Fibroblast of villous mesenchyme (primary cell): Measurements from ENCODE around the gene PSD2. TPM values are rescaled to one million over a fixed set of nuclear protein-coding genes. Genes with fewer than 3 reads are reported as not detected.

ENCODE experiments used
- DNase-seq: peaks from one replicate; pipeline ENCODE4 v3.0.0-alpha.2; 2010; ENCODE audit warnings: low read depth
- H3K4me3 ChIP-seq: 2 replicates; pipeline ENCODE4 v1.5.1; 2011; ENCODE audit warnings: low read depth, mild to moderate bottlenecking, low read length
- CTCF ChIP-seq: IDR thresholded peaks from 2 replicates; pipeline ENCODE4 v1.5.1; 2012; ENCODE audit warnings: low read depth, mild to moderate bottlenecking, low read length; ENCODE audit not compliant: insufficient read depth
- total RNA-seq: library from RNA; depleted of rRNA; stranded (reverse); fragments of >200 nt; gene quantifications from 2 replicates; pipeline ENCODE4 v1.2.3, GENCODE V29; 2012

The PSD2 gene
- total RNA-seq, 1 donor: not detected

DNA sequence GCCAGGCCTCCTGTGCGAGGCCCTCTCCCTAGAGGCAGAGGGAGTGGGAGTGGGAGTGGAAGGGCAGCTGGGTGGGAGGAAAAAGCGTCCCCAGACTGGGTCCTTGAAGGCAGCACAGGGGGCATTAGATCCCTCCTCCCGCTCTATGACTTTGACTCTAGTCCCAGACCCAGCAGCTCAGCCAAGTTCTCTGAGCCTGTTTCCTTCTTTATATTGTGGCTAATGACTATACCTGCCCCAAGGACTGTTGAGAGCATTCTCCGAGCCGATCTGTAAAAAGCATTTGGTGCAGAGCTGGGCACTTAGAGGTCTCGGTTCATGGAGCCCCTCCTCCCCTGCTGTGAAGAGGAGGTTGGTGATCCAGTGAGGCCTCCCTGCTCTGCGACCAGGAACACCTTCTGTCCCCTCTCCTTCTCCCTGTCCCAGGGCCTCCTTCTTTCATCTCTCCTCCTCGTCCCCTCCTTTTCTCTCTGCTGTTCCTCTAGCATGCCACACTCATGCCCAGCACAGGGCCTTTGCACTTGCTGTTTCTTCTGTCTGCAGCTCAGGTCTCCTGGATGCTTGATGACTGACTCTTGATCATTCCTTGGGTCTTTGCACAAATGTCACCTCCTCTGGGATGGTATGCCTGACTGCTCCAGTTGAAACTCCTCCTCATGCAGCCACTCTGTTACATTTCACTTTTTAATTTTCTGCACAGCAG, 23.4 kb upstream of the PSD2 start:
- no peak overlapping the region for H3K4me3 ChIP-seq
- no peak for DNase-seq
- TF ChIP-seq CTCF: no peak

GRCh38 chr5:139772927-139773690, 22.5 kb upstream of the PSD2 start:
- no peak for DNase-seq
- TF ChIP-seq CTCF: no peak
- H3K4me3 ChIP-seq: no peak overlapping the region

- DNase-seq: peak; percentile 36
- TF ChIP-seq CTCF: peak; percentile 84
- H3K4me3 ChIP-seq: no peak overlapping the region
Observed at GRCh38 chr5:139774980-139775661, 20.5 kb upstream of the PSD2 start.

DNA sequence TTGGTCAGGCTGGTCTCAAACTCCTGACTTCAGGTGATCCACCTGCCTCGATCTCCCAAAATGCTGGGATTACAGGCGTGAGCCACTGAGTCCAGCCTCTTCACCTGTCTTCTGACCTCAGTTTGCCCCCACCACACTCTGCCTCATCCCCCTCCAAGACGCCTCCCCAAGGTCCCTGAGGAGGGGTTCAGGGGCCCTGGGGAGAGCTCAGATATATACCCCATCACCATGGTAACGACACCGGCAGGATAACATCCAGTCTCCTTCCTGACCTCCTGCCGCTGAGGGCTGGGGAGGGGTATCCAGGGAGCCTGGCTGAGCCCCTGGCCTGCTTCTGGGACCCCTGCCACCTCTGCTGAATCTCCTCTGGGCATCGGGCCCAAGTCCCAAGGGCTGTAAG, 19.7 kb upstream of the PSD2 start:
- H3K4me3 ChIP-seq: no peak overlapping the region
- DNase-seq: no peak
- TF ChIP-seq CTCF: no peak

- no peak for DNase-seq
- TF ChIP-seq CTCF: no peak
- no peak overlapping the region for H3K4me3 ChIP-seq
Observed at GRCh38 chr5:139776861-139777260, 18.7 kb upstream of the PSD2 start.

DNA sequence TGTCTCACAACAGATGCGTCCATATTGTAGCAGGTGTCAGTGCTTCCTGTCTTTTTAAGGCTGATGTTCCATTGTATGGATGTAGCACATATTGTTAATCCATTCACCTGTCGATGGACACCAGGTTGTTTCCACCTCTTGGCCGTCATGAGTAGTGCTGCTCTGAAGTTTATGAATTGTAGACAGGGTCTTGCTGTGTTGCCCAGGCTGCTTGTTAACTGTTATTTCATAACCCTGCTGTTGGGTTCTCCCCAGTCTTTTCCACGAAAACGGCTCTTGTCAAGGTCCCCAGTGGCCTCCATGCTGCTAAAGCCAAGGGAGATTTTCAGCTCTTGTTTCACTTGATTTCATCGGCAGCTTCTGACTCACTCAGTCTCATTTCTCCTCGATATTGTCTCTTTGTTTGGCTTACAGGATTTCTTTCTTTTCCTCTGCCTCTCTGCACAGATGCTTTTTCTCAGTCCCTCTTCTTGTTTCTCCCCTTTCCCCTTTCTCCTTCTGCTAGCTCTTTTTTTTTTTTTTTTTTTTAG, 12.1 kb upstream of the PSD2 start:
- H3K4me3 ChIP-seq: no peak overlapping the region
- DNase-seq: no peak
- TF ChIP-seq CTCF: no peak
